A673 (cell line): ENCODE results near the gene PRORP. TPM values are rescaled to one million over a fixed set of nuclear protein-coding genes. Genes with fewer than 3 reads are reported as not detected.

ENCODE experiments used
- Bru-seq: library from RNA; stranded (reverse); fragments of 400-500 nt; gene quantifications from one replicate; lab custom pipeline; 2021; lab: Mats Ljungman, UMichigan
- BruChase-seq, 2 experiments: library from RNA; stranded (reverse); fragments of 400-500 nt; gene quantifications; one replicate each; lab custom pipeline; 2021; lab: Mats Ljungman, UMichigan
- BruUV-seq: library from RNA; stranded (reverse); fragments of 400-500 nt; replicated peaks from 2 replicates; lab custom pipeline; 2021; lab: Mats Ljungman, UMichigan
- CTCF ChIA-PET: fragments of 300-600 bp; sonication (Branson Sonifier 250); formaldehyde crosslinking; loops from one replicate; lab custom pipeline; 2022; ENCODE audit warnings: antibody characterized with exemption; lab: Charles Lee
- POLR2A ChIA-PET: fragments of 300-600 bp; sonication (Branson Sonifier 250); formaldehyde crosslinking; loops from one replicate; lab custom pipeline; 2022; ENCODE audit warnings: antibody characterized with exemption; ENCODE audit not compliant: low non-redundant PET; lab: Charles Lee
- DNase-seq: peaks from one replicate; pipeline ENCODE4 v3.0.0-alpha.2; 2015; ENCODE audit warnings: low spot score
- H3K27ac ChIP-seq: fragments of 200-600 bp; sonication (generic); 2 replicates; pipeline ENCODE4 v1.5.1; 2016; ENCODE audit warnings: mixed run types, low read depth, mild to moderate bottlenecking, mixed read lengths, antibody characterized with exemption, low read length; ENCODE audit not compliant: poor library complexity, severe bottlenecking
- H3K27me3 ChIP-seq: fragments of 200-600 bp; sonication (generic); replicated peaks from 2 replicates; pipeline ENCODE4 v1.6.1; 2017; ENCODE audit warnings: mixed run types, low read depth, mild to moderate bottlenecking, mixed read lengths, antibody characterized with exemption, low read length; ENCODE audit not compliant: insufficient read depth, poor library complexity
- H3K36me3 ChIP-seq: fragments of 200-600 bp; sonication (generic); 2 replicates; pipeline ENCODE4 v1.6.1; 2016; ENCODE audit warnings: mixed run types, mild to moderate bottlenecking, mixed read lengths, antibody characterized with exemption, low read length; ENCODE audit not compliant: insufficient read depth, poor library complexity, severe bottlenecking
- H3K4me1 ChIP-seq: fragments of 200-600 bp; sonication (generic); 2 replicates; pipeline ENCODE4 v1.6.1; 2017; ENCODE audit warnings: mixed run types, mild to moderate bottlenecking, mixed read lengths, antibody characterized with exemption, low read length; ENCODE audit not compliant: insufficient read depth, poor library complexity, severe bottlenecking
- H3K4me3 ChIP-seq: fragments of 200-600 bp; sonication (generic); 2 replicates; pipeline ENCODE4 v1.5.1; 2016; ENCODE audit warnings: low read depth, mixed run types, mild to moderate bottlenecking, mixed read lengths, low read length; ENCODE audit not compliant: poor library complexity, severe bottlenecking
- H3K9me3 ChIP-seq: fragments of 200-600 bp; sonication (generic); 2 replicates; pipeline ENCODE4 v1.6.1; 2016; ENCODE audit warnings: mixed run types, low read depth, mild to moderate bottlenecking, mixed read lengths, antibody characterized with exemption, low read length; ENCODE audit not compliant: poor library complexity, severe bottlenecking
- EZH2 ChIP-seq: fragments of 200-600 bp; sonication (generic); IDR thresholded peaks from 2 replicates; pipeline ENCODE4 v1.6.1; 2017; ENCODE audit warnings: borderline replicate concordance, low read depth, mild to moderate bottlenecking, mixed read lengths, antibody characterized with exemption, low read length; ENCODE audit not compliant: poor library complexity, severe bottlenecking
- intact Hi-C: fragments of 100-400 bp; cut with micrococcal nuclease; formaldehyde crosslinking; loops from one replicate; pipeline ENCODE4 v1.10.0; 2022; ENCODE audit not compliant: unreplicated experiment
- long read RNA-seq: library from polyadenylated mRNA; stranded (forward); transcript quantifications from one replicate; pipeline ENCODE4 v2.0.0, GENCODE V29; 2022
- total RNA-seq: library from RNA; stranded (reverse); gene quantifications from 2 replicates; pipeline ENCODE4 v1.2.3, GENCODE V29; 2021
- TF ChIP-seq, protein P1 (sequence below): fragments of 300-800, 200-600 bp; sonication (generic); conservative IDR thresholded peaks from 2 replicates; pipeline ENCODE4 v1.5.1; 2017; ENCODE audit warnings: low read depth, mild to moderate bottlenecking, antibody characterized with exemption, low read length, moderate library complexity, mixed read lengths

The PRORP gene
- total RNA-seq (41.5 and 46.5 TPM in 2 replicates), Bru-seq, nascent RNA (percentile 81 among the genes with signal in this experiment), BruChase-seq, experiment 1, labeled RNA remaining after a 2-hour chase (percentile 85 among the genes with signal in this experiment), BruChase-seq, experiment 2, labeled RNA remaining after a 6-hour chase (percentile 95 among the genes with signal in this experiment)
- long read RNA-seq, full-length matches to known transcripts, result 61 of 79 reads
- long read RNA-seq, partial matches to known transcripts, result 5 of 79 reads
- long read RNA-seq, other reads (novel, unspliced or antisense), result 13 of 79 reads

DNA sequence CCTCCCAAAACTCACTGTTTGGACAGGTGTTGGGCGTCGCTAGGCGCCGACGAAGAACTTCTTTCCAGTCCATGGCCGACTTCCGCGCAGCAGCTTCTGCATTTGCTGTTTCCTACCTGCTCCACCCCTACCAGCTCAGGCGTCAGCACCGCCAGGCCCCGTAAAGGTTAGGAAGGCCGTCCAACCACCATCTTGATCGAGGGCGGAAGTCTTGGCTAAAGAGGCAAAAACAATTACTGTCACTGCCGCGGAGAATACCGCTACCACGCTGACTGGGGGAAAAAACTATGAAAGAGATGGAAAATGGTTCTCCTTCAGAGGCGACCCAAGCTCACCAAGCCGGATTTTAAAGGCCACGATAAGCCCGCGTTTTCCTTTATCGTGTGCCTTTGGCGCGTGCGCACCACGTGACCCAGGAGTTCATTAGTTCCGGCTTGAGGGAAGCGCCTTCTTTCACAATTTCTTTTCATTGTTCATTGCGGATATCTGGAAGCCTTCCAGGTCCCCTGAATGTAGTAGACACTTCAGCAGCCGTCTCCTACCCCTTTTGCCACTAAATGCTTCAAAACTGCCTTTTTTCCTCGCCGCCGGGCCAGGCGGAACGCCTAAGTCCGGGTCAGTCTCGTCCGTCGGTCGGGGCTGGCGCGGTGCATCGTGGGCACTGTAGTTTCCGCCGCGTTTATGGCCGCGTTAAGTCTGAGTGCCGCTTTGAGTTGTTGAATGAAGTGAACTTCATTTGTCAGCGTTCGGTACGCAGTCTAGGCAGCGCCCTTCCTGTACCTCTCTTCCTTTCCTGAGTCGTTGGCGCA, at the start of gene PRORP, which contains the start of gene PPP2R3C:
Gene PRORP (plus strand): TSS at position 666 of the 809 bp plus-strand sequence. CDS start 694 bp downstream, outside the sequence.
Gene PPP2R3C (minus strand): TSS at position 104 of the 809 bp plus-strand sequence. CDS start 31 bp downstream, at position 73.
- H3K27me3 ChIP-seq, result no peaks in the 10 kb centered on the region
- ChIA-PET CTCF (interaction anchor here (1.2 kb wide), 1 partner anchor 19 kb away, joined by 3 read pairs; no protein-coding TSS in a partner anchor), POLR2A (interaction anchor here (0.6 kb wide), 1 partner anchor 302 kb away, joined by 20 read pairs; no protein-coding TSS in a partner anchor)
- peak within 1 kb of the TSS; percentile 64 for H3K4me3 ChIP-seq
- H3K27ac ChIP-seq, result peak within 1 kb of the TSS; percentile 98
- H3K4me1 ChIP-seq, result peaks cover 11% of the 10 kb centered on the region
- H3K36me3 ChIP-seq, result no peaks in the 10 kb centered on the region
- peak; percentile 95 for DNase-seq
- no TSS peak for BruUV-seq
- intact Hi-C loops, result loop anchor here (10.0 kb wide), 1 partner anchor 173 kb away; the partner anchor contains the start of gene PSMA6
- TF ChIP-seq, protein P1, sequence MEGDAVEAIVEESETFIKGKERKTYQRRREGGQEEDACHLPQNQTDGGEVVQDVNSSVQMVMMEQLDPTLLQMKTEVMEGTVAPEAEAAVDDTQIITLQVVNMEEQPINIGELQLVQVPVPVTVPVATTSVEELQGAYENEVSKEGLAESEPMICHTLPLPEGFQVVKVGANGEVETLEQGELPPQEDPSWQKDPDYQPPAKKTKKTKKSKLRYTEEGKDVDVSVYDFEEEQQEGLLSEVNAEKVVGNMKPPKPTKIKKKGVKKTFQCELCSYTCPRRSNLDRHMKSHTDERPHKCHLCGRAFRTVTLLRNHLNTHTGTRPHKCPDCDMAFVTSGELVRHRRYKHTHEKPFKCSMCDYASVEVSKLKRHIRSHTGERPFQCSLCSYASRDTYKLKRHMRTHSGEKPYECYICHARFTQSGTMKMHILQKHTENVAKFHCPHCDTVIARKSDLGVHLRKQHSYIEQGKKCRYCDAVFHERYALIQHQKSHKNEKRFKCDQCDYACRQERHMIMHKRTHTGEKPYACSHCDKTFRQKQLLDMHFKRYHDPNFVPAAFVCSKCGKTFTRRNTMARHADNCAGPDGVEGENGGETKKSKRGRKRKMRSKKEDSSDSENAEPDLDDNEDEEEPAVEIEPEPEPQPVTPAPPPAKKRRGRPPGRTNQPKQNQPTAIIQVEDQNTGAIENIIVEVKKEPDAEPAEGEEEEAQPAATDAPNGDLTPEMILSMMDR, result no peak
- no peak for TF ChIP-seq EZH2
- no peaks in the 10 kb centered on the region for H3K9me3 ChIP-seq

DNA sequence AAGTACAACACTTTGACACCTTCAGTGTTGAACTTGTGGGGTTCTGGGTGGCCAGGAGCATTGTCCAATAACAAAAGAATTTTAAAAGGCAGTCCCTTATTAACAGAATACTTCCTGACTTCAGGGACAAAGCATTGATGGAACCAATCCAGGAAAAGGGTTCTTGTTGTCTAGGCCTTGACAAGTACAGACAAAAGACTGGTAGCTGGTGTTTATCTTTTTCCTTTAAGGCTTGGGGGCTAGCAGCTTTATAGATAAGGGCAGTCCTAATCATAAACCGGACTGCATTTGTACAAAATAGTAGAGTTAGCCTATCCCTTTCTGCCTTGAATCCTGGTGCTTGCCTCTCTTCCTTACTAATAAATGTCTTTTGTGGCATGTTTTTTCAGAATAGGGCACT, 48.9 kb upstream of the PRORP start:
- no peaks in the 10 kb centered on the region for H3K27me3 ChIP-seq
- no peak for TF ChIP-seq EZH2
- TF ChIP-seq, protein P1, result no peak
- no peak overlapping the region for H3K27ac ChIP-seq
- BruUV-seq, result no TSS peak
- H3K4me1 ChIP-seq, result no peaks in the 10 kb centered on the region
- ChIA-PET CTCF (no interaction called here), POLR2A (no interaction called here)
- H3K9me3 ChIP-seq, result no peaks in the 10 kb centered on the region
- no peak for DNase-seq
- intact Hi-C loops, result no loop called here
- peaks cover 4% of the 10 kb centered on the region for H3K36me3 ChIP-seq
- no peak overlapping the region for H3K4me3 ChIP-seq

DNA sequence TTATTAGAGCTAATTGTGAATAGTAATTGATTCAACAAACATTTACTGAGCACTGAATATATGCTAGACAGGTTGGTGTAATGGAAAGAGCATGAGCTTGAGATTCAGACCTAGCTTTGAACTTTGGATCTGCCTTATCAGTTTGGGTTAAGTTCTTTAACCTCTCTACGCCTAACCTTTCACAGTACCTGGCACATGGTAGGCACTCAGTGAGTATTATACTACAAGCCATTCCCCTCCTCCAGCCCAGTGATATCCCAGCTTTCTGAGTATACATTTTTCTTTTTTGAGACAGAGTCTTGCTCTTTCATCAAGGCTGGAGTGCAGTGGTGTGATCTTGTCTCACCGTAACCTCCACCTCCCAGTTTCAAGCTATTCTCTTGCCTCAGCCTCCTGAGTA, 44.3 kb upstream of the PRORP start:
- H3K4me3 ChIP-seq, result no peak overlapping the region
- intact Hi-C loops, result no loop called here
- BruUV-seq, result no TSS peak
- no peaks in the 10 kb centered on the region for H3K27me3 ChIP-seq
- H3K9me3 ChIP-seq, result no peaks in the 10 kb centered on the region
- ChIA-PET POLR2A (no interaction called here), CTCF (no interaction called here)
- no peak for TF ChIP-seq EZH2
- TF ChIP-seq, protein P1, result no peak
- no peaks in the 10 kb centered on the region for H3K4me1 ChIP-seq
- DNase-seq, result no peak
- no peak overlapping the region for H3K27ac ChIP-seq
- peaks cover 6% of the 10 kb centered on the region for H3K36me3 ChIP-seq
